GM19455 (cell line): Measurements from ENCODE around the gene ZC3H7A.

Experiments
- ATAC-seq: cut with Tn5 transposase; IDR thresholded peaks from one replicate; pipeline ENCODE4 v1.9.1; 2021; ENCODE audit not compliant: unreplicated experiment

Gene ZC3H7A

DNA sequence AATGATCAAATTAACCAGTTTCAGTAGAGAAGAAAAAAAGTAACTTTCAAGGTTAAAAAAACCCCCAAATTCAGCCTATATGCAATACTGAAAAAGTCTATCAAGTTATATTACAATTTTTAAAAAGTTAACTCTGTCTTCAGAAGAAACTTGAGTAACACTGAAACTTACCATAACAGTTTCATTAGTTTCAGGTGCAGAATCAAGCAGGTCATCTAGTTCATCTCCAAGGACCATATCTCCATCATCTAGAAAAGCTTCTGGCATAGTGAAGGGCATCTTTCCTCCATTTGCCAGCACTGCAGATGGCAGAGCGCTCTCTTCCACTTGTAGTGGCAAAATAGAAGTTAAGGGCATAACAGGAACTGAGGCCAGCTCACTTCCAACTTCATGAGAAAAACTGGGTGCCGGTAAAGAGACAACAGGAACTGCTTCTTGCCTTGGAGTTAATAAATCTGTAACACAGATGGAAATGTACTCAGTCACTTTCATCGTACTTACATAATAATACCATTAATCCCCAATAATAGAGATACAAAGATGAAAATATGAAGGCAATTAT lies 22.9 kb downstream of the ZC3H7A start:
- no peak for ATAC-seq

GRCh38 chr16:11768849-11769248 lies 28.2 kb downstream of the ZC3H7A start:
- ATAC-seq, result no peak

DNA sequence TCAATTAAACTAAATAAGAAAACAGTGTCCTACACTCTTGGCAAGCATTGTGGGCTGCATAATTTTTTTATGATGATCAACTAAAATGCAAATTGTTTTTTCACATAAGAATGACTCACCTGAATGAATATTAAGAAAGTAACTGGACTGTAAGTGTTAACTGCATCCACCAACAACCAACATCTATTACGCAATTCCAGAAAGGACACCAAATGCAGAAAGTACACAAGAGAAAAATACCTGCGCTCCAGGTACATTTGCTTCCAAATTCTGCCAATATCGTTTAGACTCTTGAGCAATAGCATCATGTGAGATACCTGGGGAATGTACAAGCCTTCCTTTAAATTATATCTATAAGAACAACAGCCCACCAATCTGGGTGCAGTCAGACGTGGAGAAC lies 34.6 kb downstream of the ZC3H7A start:
- no peak for ATAC-seq

DNA sequence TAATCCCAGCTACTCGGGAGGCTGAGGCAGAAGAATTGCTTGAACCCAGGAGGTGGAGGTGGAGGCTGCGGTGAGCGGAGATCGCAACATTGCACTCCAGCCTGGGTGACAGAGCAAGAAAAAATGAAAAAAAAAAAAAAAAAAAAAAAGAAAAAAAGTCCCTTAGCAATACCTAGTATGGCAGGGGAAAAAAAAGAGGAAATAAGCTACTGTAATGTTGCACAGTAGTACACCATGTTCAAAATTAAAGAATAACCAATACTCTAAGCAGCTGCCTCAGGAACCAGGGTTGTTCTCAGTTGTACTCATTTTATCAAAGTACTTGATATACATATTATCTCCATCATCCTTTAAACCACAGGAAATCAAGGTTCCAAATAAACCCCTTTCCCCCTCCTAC lies 37.1 kb downstream of the ZC3H7A start:
- no peak for ATAC-seq

- ATAC-seq, result no peak
Observed at GRCh38 chr16:11759163-11759834, 37.8 kb downstream of the ZC3H7A start.

DNA sequence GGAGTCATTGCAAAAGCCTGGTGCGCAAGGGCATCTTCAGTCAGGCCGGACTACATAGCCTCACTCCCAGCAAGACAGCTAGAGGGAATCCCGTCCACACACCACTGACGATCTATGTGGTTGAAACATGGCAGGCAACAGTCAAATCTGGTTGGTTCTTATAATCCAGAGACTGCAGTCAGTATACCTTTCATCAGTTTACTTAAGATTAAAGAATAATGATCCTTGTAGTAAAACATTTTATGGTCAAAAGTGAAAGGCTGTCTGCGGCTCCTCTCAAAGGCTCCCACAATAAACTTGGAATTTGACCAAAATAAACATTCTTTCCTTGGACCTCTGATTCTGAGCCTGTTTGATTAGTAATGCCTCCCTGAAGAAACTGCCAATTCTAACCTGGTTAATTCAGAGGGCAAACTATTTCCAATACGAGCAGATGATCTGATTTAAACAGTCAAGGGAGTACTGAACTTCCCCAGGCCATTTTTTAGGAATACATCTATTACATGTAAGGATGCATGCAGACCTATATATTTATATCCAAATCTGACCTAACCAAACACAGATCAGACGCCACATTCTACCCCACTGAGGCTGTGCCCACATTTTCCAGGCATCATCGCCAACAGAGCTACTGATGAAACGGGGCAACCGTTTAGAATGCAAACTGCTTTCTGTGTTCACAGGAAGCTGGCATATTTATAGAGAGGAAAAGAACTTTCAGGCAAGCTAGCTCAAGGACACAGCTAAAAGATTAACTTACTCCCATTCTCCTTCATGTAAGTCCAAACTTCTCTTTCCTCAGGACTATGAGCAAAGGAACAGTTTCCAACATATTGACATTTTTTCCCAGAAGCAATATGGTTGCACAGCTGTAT lies 39.1 kb downstream of the ZC3H7A start:
- ATAC-seq, result no peak

DNA sequence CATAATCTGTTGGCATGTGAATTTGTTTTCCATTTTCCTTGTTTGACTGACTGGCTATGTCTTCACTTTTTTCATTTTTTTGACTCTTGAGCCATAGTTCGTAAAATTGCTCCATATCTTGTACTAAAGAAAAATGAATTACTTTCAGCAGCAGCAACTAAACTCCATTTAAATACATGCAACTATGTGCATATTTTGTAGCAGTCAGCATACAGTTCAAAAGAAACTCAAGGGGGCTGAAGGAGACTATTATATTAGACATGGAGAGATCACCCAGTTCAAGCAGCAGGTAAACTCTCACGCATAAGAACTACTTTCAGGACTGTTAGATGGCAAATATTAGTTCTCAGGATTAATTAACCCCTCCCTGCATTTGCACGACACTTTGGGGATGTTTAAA lies 40.8 kb downstream of the ZC3H7A start:
- no peak for ATAC-seq

DNA sequence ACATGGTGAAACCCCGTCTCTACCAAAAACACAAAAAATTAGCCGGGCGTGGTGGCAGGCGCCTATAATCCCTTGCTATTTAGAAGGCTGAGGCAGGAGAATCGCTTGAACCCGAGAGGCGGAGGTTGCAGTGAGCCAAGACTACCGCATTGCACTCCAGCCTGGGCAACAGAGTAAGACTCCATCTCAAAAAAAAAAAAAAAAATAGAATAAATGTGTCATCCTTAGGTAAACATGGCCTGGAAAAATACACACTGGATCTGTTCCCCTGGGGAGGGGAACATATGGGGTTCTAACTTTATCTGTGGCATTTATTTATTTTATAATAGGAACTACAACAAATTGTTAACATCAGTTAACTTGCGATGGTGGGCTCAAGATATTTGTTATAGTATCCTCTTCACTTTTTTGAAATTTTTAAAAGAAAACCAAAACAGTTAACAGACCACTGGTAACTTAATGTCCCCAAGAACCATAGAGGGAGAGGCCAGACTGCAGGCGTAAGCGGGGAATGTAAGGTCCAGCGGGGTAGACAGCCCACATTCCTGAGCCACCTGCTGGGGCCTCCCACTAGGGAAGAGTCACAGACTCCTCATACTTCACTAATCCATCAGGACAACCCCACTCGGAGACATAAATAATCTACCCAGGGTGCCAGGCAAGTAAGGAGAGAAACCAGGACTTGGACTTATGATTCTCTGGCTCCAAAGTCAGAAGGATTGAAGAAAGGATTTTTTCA lies 41.9 kb downstream of the ZC3H7A start:
- no peak for ATAC-seq

DNA sequence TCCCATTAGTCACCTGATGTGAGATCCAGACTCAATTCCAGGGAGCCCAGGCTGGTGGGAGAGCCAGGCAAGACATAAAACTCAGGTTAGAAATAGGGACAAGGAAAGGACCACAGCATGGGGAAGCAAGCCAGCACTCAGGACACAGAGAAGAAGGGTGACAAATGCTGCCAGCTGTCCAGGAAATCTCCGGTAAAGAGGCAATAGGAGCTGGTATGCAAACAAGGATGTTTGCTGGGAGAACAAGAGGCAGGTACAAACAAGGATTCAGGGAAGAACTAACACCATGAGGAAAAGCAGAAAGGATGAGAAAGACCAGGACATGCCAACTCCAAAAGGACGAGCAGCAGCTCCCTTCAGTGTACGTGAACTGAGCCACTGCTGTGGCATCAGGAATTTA lies 44.2 kb downstream of the ZC3H7A start:
- no peak for ATAC-seq

GRCh38 chr16:11750056-11750455 lies 47.0 kb downstream of the ZC3H7A start:
- no peak for ATAC-seq

DNA sequence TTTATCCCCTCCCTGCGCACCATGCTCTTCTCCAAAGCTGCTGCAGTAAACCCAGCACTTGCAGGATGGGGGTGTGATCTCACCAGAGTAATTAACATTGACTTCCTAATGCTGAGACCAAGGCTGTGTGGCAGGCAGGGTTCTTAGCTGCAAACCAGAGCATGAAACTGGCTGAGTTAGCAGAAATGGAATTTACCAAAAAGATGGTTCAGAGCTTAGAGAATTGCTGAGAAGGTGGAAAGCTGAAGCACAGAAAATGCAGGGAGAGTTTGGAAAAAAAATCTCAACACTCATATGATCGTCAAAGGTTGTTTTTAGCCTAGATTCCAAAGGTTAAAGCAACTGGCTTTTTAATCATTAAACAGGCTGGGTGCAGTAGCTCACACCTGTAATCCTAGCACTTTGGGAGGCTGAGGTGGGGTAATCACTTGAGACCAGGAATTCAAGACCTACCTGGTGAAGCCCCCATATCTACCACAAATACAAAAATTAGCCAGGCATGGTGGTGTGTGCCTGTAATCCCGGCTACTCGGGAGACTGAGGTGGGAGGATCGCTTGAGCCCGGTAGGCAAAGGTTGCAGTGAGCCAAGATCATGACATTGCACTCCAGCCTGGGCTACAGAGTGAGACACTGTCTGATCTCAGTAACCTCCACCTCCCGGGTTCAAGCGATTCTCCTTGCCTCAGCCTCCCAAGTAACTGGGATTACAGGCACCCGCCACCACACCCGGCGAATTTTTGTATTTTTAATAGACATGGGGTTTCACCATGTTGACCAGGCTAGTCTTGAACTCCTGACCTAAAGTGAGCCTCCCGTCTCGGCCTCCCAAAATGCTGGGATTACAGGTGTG lies 48.4 kb downstream of the ZC3H7A start:
- no peak for ATAC-seq

- ATAC-seq, result no peak
Observed at GRCh38 chr16:11747949-11748403, 49.1 kb downstream of the ZC3H7A start.

DNA sequence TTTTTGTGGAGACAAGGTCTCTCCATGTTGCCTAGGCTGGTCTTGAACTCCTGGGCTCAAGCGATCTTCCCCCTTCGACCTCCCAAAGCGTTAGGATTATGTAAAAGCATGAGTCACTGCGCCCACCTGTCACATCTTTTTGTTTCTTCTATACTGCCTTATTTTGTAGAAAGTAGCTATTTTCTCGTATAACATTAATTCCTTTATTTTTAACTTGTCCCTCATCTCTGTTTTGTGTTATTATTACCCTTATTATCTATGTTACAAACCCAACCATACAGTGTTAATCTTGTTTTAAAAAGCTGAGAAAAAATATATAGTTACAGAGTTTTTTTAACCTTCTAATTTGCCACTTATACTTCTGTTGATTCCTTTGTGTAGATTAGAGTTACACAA lies 53.0 kb downstream of the ZC3H7A start:
- no peak for ATAC-seq

GRCh38 chr16:11743308-11744074 lies 53.6 kb downstream of the ZC3H7A start:
- ATAC-seq, result no peak

DNA sequence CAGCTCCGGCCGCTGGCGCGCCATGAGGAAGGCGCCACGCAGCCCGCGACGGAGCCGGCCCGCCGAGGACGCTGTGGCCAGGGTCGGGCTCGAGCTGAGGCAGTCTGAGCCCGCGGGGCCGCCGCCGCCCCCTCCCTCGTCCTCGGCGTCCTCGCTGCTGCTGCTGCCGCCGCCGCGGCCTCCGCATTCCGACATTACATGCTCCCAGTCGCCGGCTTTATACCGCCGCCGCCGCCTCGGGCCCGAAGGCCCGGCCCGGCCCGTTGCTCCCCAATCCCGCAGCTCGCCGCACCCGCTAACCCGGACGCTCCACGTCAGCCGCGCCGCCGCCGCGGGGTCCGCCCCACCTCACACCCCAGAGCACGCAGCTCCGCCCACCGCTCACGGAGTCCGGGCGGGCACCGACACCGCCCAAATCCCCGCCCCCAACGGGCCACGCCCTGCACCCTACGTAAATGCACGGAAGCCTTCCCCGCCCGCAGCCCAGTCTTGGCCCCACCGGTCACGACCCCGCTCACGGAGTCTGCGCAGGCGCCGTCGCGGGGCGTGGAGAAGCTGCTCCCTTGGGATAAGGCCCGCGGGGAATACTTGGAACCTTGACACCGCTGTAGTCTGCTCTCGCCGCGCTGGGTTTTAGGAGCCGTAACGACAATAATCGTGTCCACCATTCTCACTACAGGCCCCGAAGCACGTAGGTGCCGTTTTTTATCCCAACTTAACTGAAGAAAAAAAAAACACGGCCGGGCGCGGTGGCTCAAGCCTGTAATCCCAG lies 54.3 kb downstream of the ZC3H7A start, which contains the start of gene TXNDC11:
TSS of gene TXNDC11 (minus strand) at position 322 of the 772 bp plus-strand sequence. CDS start at position 195, 127 bp downstream.
- peak; percentile 77 for ATAC-seq

GRCh38 chr16:11742093-11742535 lies 54.9 kb downstream of the ZC3H7A start:
- ATAC-seq, result peak; percentile 29

- no peak for ATAC-seq
Observed at GRCh38 chr16:11740567-11740966, 56.5 kb downstream of the ZC3H7A start.

GRCh38 chr16:11738742-11739544 lies 58.1 kb downstream of the ZC3H7A start:
- ATAC-seq, result no peak
